Activated T-cell treated with anti-CD3 and anti-CD28 coated beads, Interleukin-2, amount 50 U/mL, for 4 hours (primary cell): ENCODE data around the gene SEC14L5. TPM values are rescaled to one million over a fixed set of nuclear protein-coding genes. Genes with fewer than 3 reads are reported as not detected.

ENCODE experiments used
- ATAC-seq, 2 donors: fragments of 200-7000 bp; cut with Tn5 transposase; one replicate each; pipeline ENCODE4 v1.10.0; 2021
- DNase-seq: peaks from one replicate; pipeline ENCODE4 v3.0.0-alpha.2; 2020
- H3K27me3 Mint-ChIP-seq: one replicate; pipeline ENCODE4 v1.8.0; 2021; ENCODE audit warnings: low read depth, mixed read lengths
- H3K36me3 Mint-ChIP-seq: one replicate; pipeline ENCODE4 v1.8.0; 2022; ENCODE audit warnings: mixed read lengths; ENCODE audit not compliant: insufficient read depth
- H3K4me1 Mint-ChIP-seq: one replicate; pipeline ENCODE4 v1.8.0; 2021; ENCODE audit warnings: low read depth, mixed read lengths
- H3K4me3 Mint-ChIP-seq: one replicate; pipeline ENCODE4 v1.8.0; 2021; ENCODE audit warnings: mild to moderate bottlenecking, moderate library complexity, mixed read lengths
- H3K9me3 Mint-ChIP-seq: one replicate; pipeline ENCODE4 v1.8.0; 2021; ENCODE audit warnings: mixed read lengths
- total RNA-seq, 3 donors: library from RNA; stranded (reverse); gene quantifications; one replicate each; pipeline ENCODE4 v1.2.1, GENCODE V29; 2021

SEC14L5 gene
- total RNA-seq, 3 donors from 2014 or later = not detected

- H3K4me3 Mint-ChIP-seq = no peak overlapping the region
- no peaks in the 10 kb centered on the region for H3K36me3 Mint-ChIP-seq
- ATAC-seq (no peak), DNase-seq (no peak)
- no peaks in the 10 kb centered on the region for H3K4me1 Mint-ChIP-seq
- peaks cover 24% of the 10 kb centered on the region for H3K27me3 Mint-ChIP-seq
- H3K9me3 Mint-ChIP-seq = no peaks in the 10 kb centered on the region
These were observed 43.4 kb downstream of the SEC14L5 start for GRCh38 chr16:5001571-5001970.

GRCh38 chr16:5001986-5002385, 43.9 kb downstream of the SEC14L5 start:
- no peak for DNase-seq
- no peak for ATAC-seq
- no peaks in the 10 kb centered on the region for H3K9me3 Mint-ChIP-seq
- H3K4me3 Mint-ChIP-seq = no peak overlapping the region
- H3K4me1 Mint-ChIP-seq = no peaks in the 10 kb centered on the region
- H3K27me3 Mint-ChIP-seq = peaks cover 21% of the 10 kb centered on the region
- H3K36me3 Mint-ChIP-seq = no peaks in the 10 kb centered on the region

GRCh38 chr16:5002699-5003143, 44.6 kb downstream of the SEC14L5 start:
- Mint-ChIP-seq H3K4me1 (no peaks in the 10 kb centered on the region), H3K9me3 (no peaks in the 10 kb centered on the region), H3K4me3 (no peak overlapping the region), H3K36me3 (no peaks in the 10 kb centered on the region), H3K27me3 (peaks cover 15% of the 10 kb centered on the region)
- DNase-seq (no peak), ATAC-seq (no peak)

GRCh38 chr16:5003211-5003610, 45.1 kb downstream of the SEC14L5 start:
- Mint-ChIP-seq H3K9me3 (no peaks in the 10 kb centered on the region), H3K4me1 (no peaks in the 10 kb centered on the region), H3K4me3 (no peak overlapping the region), H3K27me3 (peaks cover 12% of the 10 kb centered on the region), H3K36me3 (no peaks in the 10 kb centered on the region)
- DNase-seq (no peak), ATAC-seq (no peak)

- Mint-ChIP-seq H3K4me1 (no peaks in the 10 kb centered on the region), H3K9me3 (no peaks in the 10 kb centered on the region), H3K27me3 (peaks cover 10% of the 10 kb centered on the region), H3K36me3 (no peaks in the 10 kb centered on the region), H3K4me3 (no peak overlapping the region)
- no peak for ATAC-seq
- DNase-seq = no peak
These were observed 45.7 kb downstream of the SEC14L5 start for GRCh38 chr16:5003828-5004227.

- DNase-seq (no peak), ATAC-seq (no peak)
- H3K27me3 Mint-ChIP-seq = peaks cover 8% of the 10 kb centered on the region
- no peaks in the 10 kb centered on the region for H3K4me1 Mint-ChIP-seq
- H3K36me3 Mint-ChIP-seq = no peaks in the 10 kb centered on the region
- H3K4me3 Mint-ChIP-seq = no peak overlapping the region
- H3K9me3 Mint-ChIP-seq = no peaks in the 10 kb centered on the region
These were observed 46.2 kb downstream of the SEC14L5 start for GRCh38 chr16:5004311-5004710.

- DNase-seq (no peak), ATAC-seq (no peak)
- peaks cover 15% of the 10 kb centered on the region for H3K27me3 Mint-ChIP-seq
- H3K4me3 Mint-ChIP-seq = no peak overlapping the region
- H3K36me3 Mint-ChIP-seq = no peaks in the 10 kb centered on the region
- H3K4me1 Mint-ChIP-seq = no peaks in the 10 kb centered on the region
- no peaks in the 10 kb centered on the region for H3K9me3 Mint-ChIP-seq
These were observed 47.8 kb downstream of the SEC14L5 start for GRCh38 chr16:5005916-5006315.

- H3K36me3 Mint-ChIP-seq = no peaks in the 10 kb centered on the region
- H3K9me3 Mint-ChIP-seq = no peaks in the 10 kb centered on the region
- DNase-seq (no peak), ATAC-seq (no peak)
- H3K27me3 Mint-ChIP-seq = peaks cover 14% of the 10 kb centered on the region
- H3K4me3 Mint-ChIP-seq = no peak overlapping the region
- no peaks in the 10 kb centered on the region for H3K4me1 Mint-ChIP-seq
These were observed 48.4 kb downstream of the SEC14L5 start for GRCh38 chr16:5006348-5007193.

GRCh38 chr16:5007256-5007655, 49.1 kb downstream of the SEC14L5 start:
- H3K4me3 Mint-ChIP-seq = no peak overlapping the region
- no peak for ATAC-seq
- no peaks in the 10 kb centered on the region for H3K9me3 Mint-ChIP-seq
- no peak for DNase-seq
- H3K4me1 Mint-ChIP-seq = no peaks in the 10 kb centered on the region
- H3K27me3 Mint-ChIP-seq = peaks cover 13% of the 10 kb centered on the region
- no peaks in the 10 kb centered on the region for H3K36me3 Mint-ChIP-seq

- H3K27me3 Mint-ChIP-seq = peaks cover 11% of the 10 kb centered on the region
- ATAC-seq (no peak), DNase-seq (no peak)
- H3K4me3 Mint-ChIP-seq = no peak overlapping the region
- no peaks in the 10 kb centered on the region for H3K9me3 Mint-ChIP-seq
- H3K4me1 Mint-ChIP-seq = no peaks in the 10 kb centered on the region
- H3K36me3 Mint-ChIP-seq = no peaks in the 10 kb centered on the region
These were observed 50.2 kb downstream of the SEC14L5 start for GRCh38 chr16:5008311-5008731.

GRCh38 chr16:5010576-5011329, 52.6 kb downstream of the SEC14L5 start:
- H3K36me3 Mint-ChIP-seq = no peaks in the 10 kb centered on the region

GRCh38 chr16:5011637-5012036, 53.5 kb downstream of the SEC14L5 start:
- ATAC-seq = no peak
- Mint-ChIP-seq H3K4me1 (no peaks in the 10 kb centered on the region), H3K4me3 (no peak overlapping the region), H3K36me3 (no peaks in the 10 kb centered on the region), H3K9me3 (no peaks in the 10 kb centered on the region), H3K27me3 (peaks cover 8% of the 10 kb centered on the region)
- DNase-seq = no peak

More at GRCh38 chr16:5010576-5011329, 52.6 kb downstream of the SEC14L5 start:
- DNase-seq (no peak), ATAC-seq (no peak)
- H3K4me3 Mint-ChIP-seq = no peak overlapping the region
- peaks cover 8% of the 10 kb centered on the region for H3K27me3 Mint-ChIP-seq
- H3K4me1 Mint-ChIP-seq = no peaks in the 10 kb centered on the region
- no peaks in the 10 kb centered on the region for H3K9me3 Mint-ChIP-seq

- H3K36me3 Mint-ChIP-seq = no peaks in the 10 kb centered on the region
- ATAC-seq (no peak), DNase-seq (no peak)
- H3K9me3 Mint-ChIP-seq = no peaks in the 10 kb centered on the region
- H3K27me3 Mint-ChIP-seq = peaks cover 11% of the 10 kb centered on the region
- H3K4me1 Mint-ChIP-seq = no peaks in the 10 kb centered on the region
- H3K4me3 Mint-ChIP-seq = no peak overlapping the region
These were observed 54.8 kb downstream of the SEC14L5 start for GRCh38 chr16:5012887-5013286.

GRCh38 chr16:5015351-5015750, 57.2 kb downstream of the SEC14L5 start:
- ATAC-seq = no peak
- no peaks in the 10 kb centered on the region for H3K4me1 Mint-ChIP-seq
- H3K9me3 Mint-ChIP-seq = no peaks in the 10 kb centered on the region
- H3K27me3 Mint-ChIP-seq = peaks cover 7% of the 10 kb centered on the region
- H3K4me3 Mint-ChIP-seq = no peak overlapping the region
- no peak for DNase-seq
- no peaks in the 10 kb centered on the region for H3K36me3 Mint-ChIP-seq

- ATAC-seq (no peak), DNase-seq (no peak)
- no peak overlapping the region for H3K4me3 Mint-ChIP-seq
- H3K36me3 Mint-ChIP-seq = no peaks in the 10 kb centered on the region
- H3K9me3 Mint-ChIP-seq = no peaks in the 10 kb centered on the region
- no peaks in the 10 kb centered on the region for H3K4me1 Mint-ChIP-seq
- peaks cover 3% of the 10 kb centered on the region for H3K27me3 Mint-ChIP-seq
These were observed 57.8 kb downstream of the SEC14L5 start for GRCh38 chr16:5015887-5016286.
